H1 (cell line): ENCODE measurements around the gene LMTK2. TPM values are rescaled to one million over a fixed set of nuclear protein-coding genes. Genes with fewer than 3 reads are reported as not detected.

Source experiments
- CTCF ChIA-PET: fragments of 300-600 bp; sonication (Branson Sonifier 250); formaldehyde crosslinking; loops from one replicate; lab custom pipeline; 2021; ENCODE audit not compliant: partially characterized antibody; lab: Charles Lee
- POLR2A ChIA-PET: fragments of 300-600 bp; sonication (Branson Sonifier 250); formaldehyde crosslinking; loops from one replicate; lab custom pipeline; 2021; ENCODE audit warnings: inconsistent platforms; ENCODE audit not compliant: partially characterized antibody; lab: Charles Lee
- DNase-seq, 2 experiments: peaks; one replicate each; pipeline versions ENCODE4 v3.0.0 to v3.0.0-alpha.2; 2010 to 2022; ENCODE audit warnings: low spot score in 2 of 2, low read depth in 1 of 2, mixed read lengths in 1 of 2
- FAIRE-seq: peaks from 2 replicates; lab custom pipeline; 2011; peaks lifted over from hg19 to GRCh38; lab: Jason Lieb, UNC
- H2AFZ ChIP-seq: 2 replicates; pipeline ENCODE4 v1.8.1; 2012; ENCODE audit warnings: low read length, inconsistent platforms
- H2AK5ac ChIP-seq: 2 replicates; pipeline ENCODE4 v1.6.1; 2013; ENCODE audit warnings: low read depth, low read length
- H2BK120ac ChIP-seq: replicated peaks from 2 replicates; pipeline ENCODE3; 2013; ENCODE audit warnings: low read depth, low read length, inconsistent platforms
- H2BK12ac ChIP-seq: 2 replicates; pipeline ENCODE4 v1.6.1; 2013; ENCODE audit warnings: low read depth, low read length
- H2BK15ac ChIP-seq: 2 replicates; pipeline ENCODE4 v1.6.1; 2013; ENCODE audit warnings: low read length
- H2BK20ac ChIP-seq: 2 replicates; pipeline ENCODE4 v1.6.1; 2013; ENCODE audit warnings: low read length
- H2BK5ac ChIP-seq: 2 replicates; pipeline ENCODE4 v1.6.1; 2013; ENCODE audit warnings: low read depth, low read length
- H3K14ac ChIP-seq: 2 replicates; pipeline ENCODE4 v1.6.1; 2013; ENCODE audit warnings: inconsistent platforms; ENCODE audit not compliant: insufficient read length
- H3K18ac ChIP-seq: 2 replicates; pipeline ENCODE4 v1.6.1; 2013; ENCODE audit warnings: low read length; ENCODE audit errors: extremely low read depth
- H3K23ac ChIP-seq: 2 replicates; pipeline ENCODE4 v1.6.1; 2013; ENCODE audit warnings: inconsistent platforms; ENCODE audit not compliant: insufficient read length
- H3K23me2 ChIP-seq: 2 replicates; pipeline ENCODE4 v1.6.1; 2013; ENCODE audit warnings: low read depth, low read length
- H3K27ac ChIP-seq: 2 replicates; pipeline ENCODE4 v1.6.1; 2011; ENCODE audit warnings: low read depth, low read length, inconsistent platforms
- H3K27me3 ChIP-seq, 4 experiments: replicated peaks in 1 of 4; 1 replicate in 1 of 4; 2 replicates in 3 of 4; pipeline versions ENCODE4 v1.6.1 to v1.8.1; 2011 to 2013; ENCODE audit warnings: low read length in 3 of 4, mild to moderate bottlenecking in 3 of 4, inconsistent platforms in 2 of 4, mixed read lengths in 2 of 4, moderate library complexity in 1 of 4; ENCODE audit not compliant: control insufficient read depth in 3 of 4, insufficient read depth in 3 of 4; ENCODE audit errors: extremely low read depth in 1 of 4
- H3K36me3 ChIP-seq, 4 experiments: 2 replicates each; pipeline versions ENCODE4 v1.6.1 to v1.8.1; 2011 to 2013; ENCODE audit warnings: mild to moderate bottlenecking in 4 of 4, low read length in 3 of 4, moderate library complexity in 2 of 4, control low read depth in 1 of 4, inconsistent platforms in 1 of 4; ENCODE audit not compliant: insufficient read depth in 4 of 4, control insufficient read depth in 2 of 4
- H3K4ac ChIP-seq: replicated peaks from 2 replicates; pipeline ENCODE3; 2013; ENCODE audit warnings: low read length, low read depth, mixed read lengths, inconsistent platforms; ENCODE audit not compliant: insufficient read length
- H3K4me1 ChIP-seq, 4 experiments: replicated peaks in 1 of 4; 1 replicate in 1 of 4; 2 replicates in 3 of 4; pipeline versions ENCODE4 v1.6.1 to v1.8.1; 2011 to 2013; ENCODE audit warnings: low read length in 3 of 4, inconsistent platforms in 2 of 4, mixed read lengths in 1 of 4; ENCODE audit not compliant: insufficient read depth in 4 of 4, control insufficient read depth in 3 of 4
- H3K4me2 ChIP-seq, 2 experiments: 2 replicates each; pipeline versions ENCODE4 v1.6.1 to v1.8.1; 2011 to 2013; ENCODE audit warnings: low read depth in 2 of 2, low read length in 2 of 2, control low read depth in 1 of 2, inconsistent platforms in 1 of 2, mild to moderate bottlenecking in 1 of 2; ENCODE audit not compliant: insufficient read depth in 1 of 2
- H3K4me3 ChIP-seq, 4 experiments: fragments of 200-600, 300-600 bp in 1 of 4; sonication (generic), shearing (Covaris generic), sonication (Bioruptor Twin) in 1 of 4; 2 replicates each; pipeline versions ENCODE4 v1.5.1 to v1.8.1; 2011 to 2016; ENCODE audit warnings: low read length in 4 of 4, low read depth in 3 of 4, control low read depth in 2 of 4, inconsistent platforms in 2 of 4, mild to moderate bottlenecking in 2 of 4, mixed read lengths in 1 of 4, moderate library complexity in 1 of 4; ENCODE audit not compliant: insufficient read depth in 2 of 4; ENCODE audit errors: extremely low read depth in 1 of 4
- H3K56ac ChIP-seq: replicated peaks from 2 replicates; pipeline ENCODE3; 2013; ENCODE audit warnings: low read depth, mild to moderate bottlenecking, mixed read lengths, low read length, inconsistent platforms; ENCODE audit not compliant: insufficient read length
- H3K79me1 ChIP-seq: 2 replicates; pipeline ENCODE4 v1.6.1; 2013; ENCODE audit warnings: low read depth, low read length, control low read depth
- H3K79me2 ChIP-seq, 2 experiments: 2 replicates each; pipeline versions ENCODE4 v1.6.1 to v1.8.1; 2012 to 2013; ENCODE audit warnings: low read length in 2 of 2, mild to moderate bottlenecking in 2 of 2, inconsistent platforms in 1 of 2; ENCODE audit not compliant: insufficient read depth in 2 of 2, control insufficient read depth in 1 of 2
- H3K9ac ChIP-seq, 4 experiments: replicated peaks in 1 of 4; 1 replicate in 1 of 4; 2 replicates in 3 of 4; pipeline versions ENCODE4 v1.6.1 to v1.8.1; 2011 to 2013; ENCODE audit warnings: low read depth in 3 of 4, low read length in 3 of 4, control low read depth in 2 of 4, mild to moderate bottlenecking in 2 of 4, moderate library complexity in 2 of 4, inconsistent platforms in 1 of 4; ENCODE audit errors: extremely low read depth in 1 of 4
- H3K9me3 ChIP-seq, 2 experiments: 2 replicates each; pipeline versions ENCODE4 v1.6.1 to v1.8.1; 2012 to 2013; ENCODE audit warnings: mild to moderate bottlenecking in 2 of 2, moderate library complexity in 2 of 2, control low read depth in 1 of 2, inconsistent platforms in 1 of 2, low read depth in 1 of 2, low read length in 1 of 2, mixed read lengths in 1 of 2; ENCODE audit not compliant: insufficient read depth in 2 of 2
- H4K20me1 ChIP-seq, 2 experiments: replicated peaks in 1 of 2; 2 replicates each; pipeline versions ENCODE3 to v1.8.1; 2011 to 2013; ENCODE audit warnings: inconsistent platforms in 2 of 2, low read length in 2 of 2, mild to moderate bottlenecking in 1 of 2; ENCODE audit not compliant: insufficient read depth in 2 of 2, control insufficient read depth in 1 of 2
- H4K5ac ChIP-seq: 2 replicates; pipeline ENCODE4 v1.6.1; 2013; ENCODE audit warnings: low read length, low read depth, mixed read lengths, inconsistent platforms; ENCODE audit not compliant: insufficient read length
- H4K8ac ChIP-seq: 2 replicates; pipeline ENCODE4 v1.8.0; 2013; ENCODE audit warnings: mild to moderate bottlenecking, moderate library complexity, low read length, inconsistent platforms; ENCODE audit not compliant: insufficient read depth; ENCODE audit errors: extremely low read depth
- H4K91ac ChIP-seq: replicated peaks from 2 replicates; pipeline ENCODE3; 2013; ENCODE audit warnings: low read length, mixed read lengths, inconsistent platforms; ENCODE audit not compliant: insufficient read length
- CBX8 ChIP-seq: fragments of 300-800, 300-1000 bp; sonication (generic); IDR thresholded peaks from 2 replicates; pipeline ENCODE4 v1.7.1; 2016; ENCODE audit warnings: low read depth, low read length, borderline replicate concordance
- EP300 ChIP-seq, 2 experiments: IDR thresholded peaks; 1 replicate in 1 of 2; 2 replicates in 1 of 2; pipeline ENCODE4 v1.6.1; 2011 to 2012; ENCODE audit warnings: low read depth in 2 of 2, low read length in 2 of 2, mild to moderate bottlenecking in 2 of 2, borderline replicate concordance in 1 of 2, inconsistent platforms in 1 of 2, moderate library complexity in 1 of 2
- SP2 ChIP-seq: IDR thresholded peaks from 2 replicates; pipeline ENCODE4 v1.6.1; 2012; ENCODE audit warnings: mild to moderate bottlenecking, low read length, inconsistent platforms
- WGBS, 2 experiments: shearing (Covaris generic) in 1 of 2; methylation state at CpG; one replicate each; pipeline versions ENCODE4 v1.1.6 to v1.1.7; 2013 to 2015; ENCODE audit warnings: low lambda C conversion rate in 2 of 2, mixed read lengths in 2 of 2, inconsistent platforms in 1 of 2, low coverage in 1 of 2, missing lambda C conversion rate in 1 of 2; ENCODE audit not compliant: insufficient replicate concordance in 2 of 2, insufficient coverage in 1 of 2, insufficient read length in 1 of 2; ENCODE audit errors: extremely low coverage in 1 of 2, missing lambda C conversion rate in 1 of 2; 5-methylcytosine and 5-hydroxymethylcytosine counted together
- polyA plus RNA-seq, 7 experiments: library from polyadenylated mRNA; depleted of rRNA in 3 of 7; stranded (reverse) in 5 of 7; unstranded in 2 of 7; fragments of >200 nt in 5 of 7; fragments of 200-250 nt in 2 of 7; gene quantifications; 1 replicate in 5 of 7; 2 replicates in 1 of 7; 4 replicates in 1 of 7; pipeline versions ENCODE4 v1.2.1 to v1.2.3, GENCODE V29; 2011 to 2013; ENCODE audit warnings: missing spikeins in 2 of 7, mixed read lengths in 2 of 7
- total RNA-seq: library from RNA; stranded (reverse); fragmentation: NEBNext Ultra II Directional; extraction: Animal tissue kit (Norgen Biotek cat#: 25700); gene quantifications from 2 replicates; pipeline ENCODE4 v1.2.1, GENCODE V29; 2021

LMTK2 gene
- total and polyA plus RNA-seq, 2 of the 8 experiments (the other 6 are each of a cell fraction or from before 2014, with no cell fraction given) = 9.7 to 30.7 TPM

- DNase-seq (no peak), FAIRE-seq (no peak)
- Histone ChIP-seq H3K36me3 (no peaks in the 10 kb centered on the region), H3K4ac (no peak overlapping the region), H3K4me3 (no peak overlapping the region), H3K4me1 (no peaks in the 10 kb centered on the region; a peak in 1 of 7 replicates), H3K9ac (no peak overlapping the region), H4K8ac (no peak overlapping the region), H4K5ac (no peak overlapping the region), H3K27ac (no peak overlapping the region), H2AK5ac (no peak overlapping the region), H4K20me1 (no peaks in the 10 kb centered on the region), H2BK5ac (no peak overlapping the region), H3K23me2 (no peaks in the 10 kb centered on the region), H2BK15ac (no peak overlapping the region), H2BK12ac (no peak overlapping the region), H2AFZ (no peak overlapping the region), H3K27me3 (no peaks in the 10 kb centered on the region), H3K56ac (no peak overlapping the region), H3K14ac (no peak overlapping the region), H2BK120ac (no peak overlapping the region), H3K4me2 (no peak overlapping the region), H3K18ac (no peak overlapping the region), H3K23ac (no peak overlapping the region), H2BK20ac (no peak overlapping the region), H3K9me3 (peaks cover 0 to 3% of the 10 kb centered on the region in 2 experiments; a peak in 1 of 4 replicates), H3K79me1 (no peaks in the 10 kb centered on the region), H3K79me2 (no peaks in the 10 kb centered on the region), H4K91ac (no peak overlapping the region)
- WGBS, 2 experiments = 88% methylated on average over 10 of the region's 10 CpGs; no CpG with 5 or more reads in 1 of the 2 experiments
- CTCF ChIA-PET = interaction anchor here (0.8 to 1.1 kb wide), 3 partner anchors 35 to 110 kb away, joined by 3 read pairs; no protein-coding TSS in a partner anchor
- POLR2A ChIA-PET = no interaction called here
- TF ChIP-seq EP300 (IDR thresholded peaks at IDR 0.05; ENCODE audit: borderline replicate concordance in 1 of 2, low read depth in 2 of 2, low read length in 2 of 2) (no peak), CBX8 (no peak), SP2 (no peak)
Measured at GRCh38 chr7:98058186-98058585, 48.5 kb upstream of the LMTK2 start.
